Panc1 (cell line): ENCODE data around the gene TBC1D12. TPM values are rescaled to one million over a fixed set of nuclear protein-coding genes. Genes with fewer than 3 reads are reported as not detected.

Experiments used
- ATAC-seq: fragments of 200-7000 bp; cut with Tn5 transposase; 2 replicates; pipeline ENCODE4 v1.9.1; 2020; ENCODE audit warnings: mild to moderate bottlenecking, moderate library complexity
- BruUV-seq: library from RNA; stranded (reverse); fragments of 400-500 nt; replicated peaks from 2 replicates; lab custom pipeline; 2021; lab: Mats Ljungman, UMichigan
- CTCF ChIA-PET: fragments of 300-600 bp; sonication (Branson Sonifier 250); formaldehyde crosslinking; loops from one replicate; lab custom pipeline; 2022; ENCODE audit warnings: antibody characterized with exemption; lab: Charles Lee
- POLR2A ChIA-PET: fragments of 300-600 bp; sonication (Branson Sonifier 250); formaldehyde crosslinking; loops from one replicate; lab custom pipeline; 2022; ENCODE audit warnings: antibody characterized with exemption; lab: Charles Lee
- DNase-seq: peaks from one replicate; pipeline ENCODE4 v3.0.0-alpha.2; 2010; ENCODE audit warnings: low read depth, low spot score
- H3K27ac ChIP-seq: 2 replicates; pipeline ENCODE4 v1.5.1; 2011; ENCODE audit warnings: mild to moderate bottlenecking, low read length, inconsistent platforms
- H3K27me3 ChIP-seq: fragments of 200-500 bp; sonication (Bioruptor generic); 2 replicates; pipeline ENCODE4 v1.6.0; 2014; ENCODE audit warnings: low read length, inconsistent platforms; ENCODE audit not compliant: control insufficient read depth, insufficient read depth
- H3K36me3 ChIP-seq: fragments of 200-500 bp; sonication (Bioruptor generic); 2 replicates; pipeline ENCODE4 v1.5.1; 2014; ENCODE audit warnings: inconsistent platforms, mild to moderate bottlenecking, low read length, moderate library complexity; ENCODE audit not compliant: control insufficient read depth, insufficient read depth
- H3K4me1 ChIP-seq: 2 replicates; pipeline ENCODE4 v1.5.1; 2011; ENCODE audit warnings: inconsistent platforms, mild to moderate bottlenecking, low read length, moderate library complexity; ENCODE audit not compliant: control insufficient read depth, insufficient read depth
- H3K4me3 ChIP-seq, 2 experiments: 2 replicates each; pipeline ENCODE4 v1.5.1; 2011 to 2012; ENCODE audit warnings: low read depth in 2 of 2, low read length in 2 of 2, mild to moderate bottlenecking in 2 of 2, inconsistent platforms in 1 of 2, moderate library complexity in 1 of 2
- H3K9me3 ChIP-seq: fragments of 200-500 bp; sonication (Bioruptor generic); 2 replicates; pipeline ENCODE4 v1.5.1; 2014; ENCODE audit warnings: low read depth, mild to moderate bottlenecking, inconsistent platforms, low read length, moderate library complexity; ENCODE audit not compliant: control insufficient read depth, insufficient read depth
- CTCF ChIP-seq: fragments of 450-650 bp; IDR thresholded peaks from 2 replicates; pipeline ENCODE4 v1.5.1; 2017; ENCODE audit warnings: mild to moderate bottlenecking
- POLR2AphosphoS5 ChIP-seq: IDR thresholded peaks from 2 replicates; pipeline ENCODE4 v1.6.1; 2012; ENCODE audit warnings: mild to moderate bottlenecking, low read depth, low read length, moderate library complexity
- REST ChIP-seq, 2 experiments: IDR thresholded peaks; 2 replicates each; pipeline ENCODE4 v1.6.1; 2011 to 2012; ENCODE audit warnings: low read depth in 2 of 2, control low read depth in 1 of 2, low read length in 1 of 2, mild to moderate bottlenecking in 1 of 2, moderate library complexity in 1 of 2; ENCODE audit not compliant: insufficient read depth in 1 of 2
- SIN3A ChIP-seq: IDR thresholded peaks from 2 replicates; pipeline ENCODE4 v1.6.1; 2012; ENCODE audit warnings: low read depth, mild to moderate bottlenecking, low read length, moderate library complexity, borderline replicate concordance; ENCODE audit not compliant: insufficient read depth
- TCF7L2 ChIP-seq: IDR thresholded peaks from 2 replicates; pipeline ENCODE4 v1.6.1; 2011; ENCODE audit warnings: mild to moderate bottlenecking, low read depth, low read length, inconsistent platforms
- in situ Hi-C: cut with HindIII; loops from 2 replicates; pipeline ENCODE4 v1.10.0; 2016; ENCODE audit warnings: low sequenced_read_pairs, low pct_unique_long_range_greater_than_20kb
- intact Hi-C: fragments of 100-400 bp; cut with micrococcal nuclease; formaldehyde crosslinking; loops from one replicate; pipeline ENCODE4 v1.10.0; 2022; ENCODE audit not compliant: unreplicated experiment
- total RNA-seq: library from RNA; stranded (reverse); gene quantifications from one replicate; pipeline ENCODE4 v1.2.1, GENCODE V29; 2021; ENCODE audit not compliant: unreplicated experiment

The TBC1D12 gene
- total RNA-seq, 1 experiment from 2014 or later = 23.7 TPM

- BruUV-seq = no TSS peak
- ChIA-PET CTCF (interaction anchor here (1.2 to 1.3 kb wide), 2 partner anchors 40 to 84 kb away, joined by 3 to 6 read pairs; no protein-coding TSS in a partner anchor), POLR2A (no interaction called here)
- DNase-seq (no peak), ATAC-seq (peak; percentile 51)
- Histone ChIP-seq H3K4me3 (peak overlapping the region; percentile 71 to 79), H3K36me3 (no peaks in the 10 kb centered on the region), H3K27me3 (no peaks in the 10 kb centered on the region), H3K9me3 (no peaks in the 10 kb centered on the region), H3K4me1 (peaks cover 34% of the 10 kb centered on the region), H3K27ac (peak overlapping the region; percentile 84)
- TF ChIP-seq CTCF (no peak), SIN3A (peak; percentile 62), POLR2AphosphoS5 (no peak), REST (IDR thresholded peaks at IDR 0.05; ENCODE audit: insufficient read depth in 1 of 2, low read depth in 2 of 2, low read length in 1 of 2) (no peak), TCF7L2 (no peak)
- in situ Hi-C loops = no loop called here
- intact Hi-C loops = loop anchor here (2.0 kb wide), 1 partner anchor 41 kb away; the partner anchor contains the start of gene NOC3L
Observed at GRCh38 chr10:94403380-94404213, 1.3 kb downstream of the TBC1D12 start.

GRCh38 chr10:94405406-94405805, 3.1 kb downstream of the TBC1D12 start:
- intact Hi-C loops (loop anchor here (5.0 kb wide), 1 partner anchor 37 kb away; no protein-coding TSS in a partner anchor), in situ Hi-C loops (no loop called here)
- H3K27ac ChIP-seq = peak overlapping the region; percentile 84; the same call in 1 of the 2 replicates
- no peak for ATAC-seq
- no peak for TF ChIP-seq TCF7L2
- TF ChIP-seq CTCF = no peak
- no peak for TF ChIP-seq REST (IDR thresholded peaks at IDR 0.05; ENCODE audit: insufficient read depth in 1 of 2, low read depth in 2 of 2, low read length in 1 of 2)
- no peak for TF ChIP-seq SIN3A
- no peak for TF ChIP-seq POLR2AphosphoS5
- DNase-seq = no peak
- ChIA-PET POLR2A (no interaction called here), CTCF (interaction anchor here (0.5 to 1.2 kb wide), 3 partner anchors 39 to 201 kb away, joined by 3 to 8 read pairs (median 3); no protein-coding TSS in a partner anchor)
- H3K27me3 ChIP-seq = no peaks in the 10 kb centered on the region
- TSS peak; percentile 49 for BruUV-seq
- H3K4me3 ChIP-seq = peak overlapping the region in 1 of 2 experiments; percentile 79; a peak in 2 of 4 replicates
- peaks cover 38% of the 10 kb centered on the region for H3K4me1 ChIP-seq
- no peaks in the 10 kb centered on the region for H3K36me3 ChIP-seq
- no peaks in the 10 kb centered on the region for H3K9me3 ChIP-seq
